ENCODE data around the gene CCDC171. TPM values are rescaled to one million over a fixed set of nuclear protein-coding genes. Genes with fewer than 3 reads are reported as not detected.

Gene CCDC171
- total and polyA plus RNA-seq, 2 of the 13 experiments (the other 11 are each of a cell fraction or from before 2014, with no cell fraction given), result 0.95 to 2.5 TPM

- no peaks in the 10 kb centered on the region for H3K27me3 ChIP-seq (ENCODE audit: control insufficient read depth in 1 of 2, insufficient read depth in 2 of 2, low read length in 2 of 2)
- DNase-seq (ENCODE audit: low spot score) (no peak), FAIRE-seq (no peak), ATAC-seq (no peak)
- ChIA-PET CTCF (ENCODE audit: low intra/inter-chr PET ratio, low total read pairs) (no interaction called here), POLR2A (no interaction called here)
- in situ Hi-C loops (cut with HindIII; ENCODE audit: extremely low pct_ligation_motif_present, low pct_unique_long_range_greater_than_20kb), result no loop called here
- no peaks in the 10 kb centered on the region for H3K4me1 ChIP-seq (ENCODE audit: insufficient read depth, low read length)
- H3K36me3 ChIP-seq (replicated peaks in 1 of 2; ENCODE audit: control insufficient read depth in 1 of 2, insufficient read depth in 2 of 2, low read length in 2 of 2), result no peaks in the 10 kb centered on the region
- no peak for TF ChIP-seq ZNF512B (CRISPR knock-in tag; IDR thresholded peaks at IDR 0.05; ENCODE audit: borderline replicate concordance)
- no peak for TF ChIP-seq POGZ (CRISPR knock-in tag; IDR thresholded peaks at IDR 0.05)
- no peak for TF ChIP-seq RFX5 (IDR thresholded peaks at IDR 0.05; ENCODE audit: low read depth, low read length)
- TF ChIP-seq ZNF777 (CRISPR knock-in tag; IDR thresholded peaks at IDR 0.05), result no peak
- TF ChIP-seq ZNF513 (CRISPR knock-in tag; conservative IDR thresholded peaks at IDR 0.05), result no peak
- no peak for TF ChIP-seq ARNT (IDR thresholded peaks at IDR 0.05)
- H3K4me3 ChIP-seq (replicated peaks in 1 of 3; ENCODE audit: insufficient read depth in 1 of 3, low read depth in 2 of 3, low read length in 3 of 3), result no peak overlapping the region
- H3K79me2 ChIP-seq (ENCODE audit: insufficient read depth, low read length), result no peaks in the 10 kb centered on the region
- H3K27ac ChIP-seq (ENCODE audit: extremely low read length, insufficient read depth, low read length), result no peak overlapping the region
- H3K9ac ChIP-seq (ENCODE audit: insufficient read depth, low read depth, low read length), result no peak overlapping the region
- intact Hi-C loops (cut with micrococcal nuclease; ENCODE audit: unreplicated experiment), result no loop called here
- no peak overlapping the region for H3K4me2 ChIP-seq (ENCODE audit: low read depth, low read length)
- no peaks in the 10 kb centered on the region for H4K20me1 ChIP-seq (ENCODE audit: insufficient read depth, low read length)
- H3K9me3 ChIP-seq (ENCODE audit: low read length), result no peaks in the 10 kb centered on the region
- H2AFZ ChIP-seq (ENCODE audit: low read length), result no peak overlapping the region
- no TSS peak for BruUV-seq (replicated peaks)
Observed at GRCh38 chr9:15693701-15694100, 140.9 kb downstream of the CCDC171 start.

Data from HepG2 (cell line).